GM18502 (cell line): Measurements from ENCODE around the gene USP49.
"Not testable (repeated sequence)": the region's sequence is repeated elsewhere in the genome, so short reads cannot be mapped to it uniquely, and the experiment has no call there.

ENCODE experiments used
- ATAC-seq: cut with Tn5 transposase; IDR thresholded peaks from one replicate; pipeline ENCODE4 v1.9.1; 2021; ENCODE audit warnings: mild to moderate bottlenecking; ENCODE audit not compliant: unreplicated experiment, poor library complexity

USP49 gene

DNA sequence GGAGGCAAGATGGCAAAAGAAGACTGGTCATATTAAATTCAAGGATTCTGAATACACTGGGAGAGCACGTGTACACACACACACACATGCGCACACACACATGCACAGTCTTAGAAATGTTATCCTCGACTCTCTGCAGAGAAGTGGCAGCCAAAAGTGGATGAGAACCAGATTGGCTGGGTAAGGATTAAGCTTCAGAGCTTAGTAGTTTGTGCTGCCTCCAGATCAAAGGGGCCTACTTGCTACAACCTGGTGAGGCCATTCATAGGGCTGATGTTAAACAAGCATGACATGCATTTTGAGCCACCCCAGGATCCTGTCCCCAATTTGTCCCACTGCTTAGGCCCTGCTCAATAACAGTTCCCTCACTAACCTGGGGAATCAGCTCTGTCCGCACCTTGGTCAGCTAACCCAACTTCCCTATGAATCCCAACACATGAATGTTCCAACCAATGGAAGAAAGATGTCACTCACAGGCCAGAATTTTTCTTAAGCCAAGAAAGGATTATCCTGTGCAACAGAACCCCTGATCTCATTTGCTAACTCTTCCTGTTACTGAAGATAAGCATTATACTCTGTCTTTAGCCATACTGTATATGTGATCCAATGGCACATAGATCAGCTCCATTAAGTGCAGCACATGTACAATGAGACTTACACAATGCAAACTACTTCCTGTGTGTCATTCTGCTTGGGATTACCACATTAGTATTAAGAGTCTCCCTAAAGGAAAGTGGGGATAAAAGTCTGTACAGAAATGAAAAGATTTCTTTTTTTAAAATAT is 76.7 kb downstream of the USP49 start:
- no peak for ATAC-seq

DNA sequence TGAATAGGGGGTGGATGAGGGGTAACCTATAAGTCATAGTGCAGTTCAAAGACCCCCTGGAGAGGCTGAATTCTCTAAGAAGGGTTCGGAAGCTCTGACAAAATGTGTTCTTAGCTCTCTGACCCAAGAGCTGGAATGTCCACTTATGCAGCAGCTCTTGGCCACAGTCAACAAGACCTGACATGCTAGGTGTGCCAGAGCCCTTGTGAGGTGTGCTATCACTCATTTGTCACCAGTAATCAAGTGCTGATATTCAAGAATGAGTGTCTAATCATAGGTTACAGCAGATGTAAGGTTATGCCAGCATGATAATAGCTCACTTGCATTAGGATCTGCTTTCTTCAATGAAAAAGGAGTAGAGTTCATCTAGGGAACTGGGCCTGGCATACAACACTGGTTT is 79.6 kb downstream of the USP49 start:
- no peak for ATAC-seq

DNA sequence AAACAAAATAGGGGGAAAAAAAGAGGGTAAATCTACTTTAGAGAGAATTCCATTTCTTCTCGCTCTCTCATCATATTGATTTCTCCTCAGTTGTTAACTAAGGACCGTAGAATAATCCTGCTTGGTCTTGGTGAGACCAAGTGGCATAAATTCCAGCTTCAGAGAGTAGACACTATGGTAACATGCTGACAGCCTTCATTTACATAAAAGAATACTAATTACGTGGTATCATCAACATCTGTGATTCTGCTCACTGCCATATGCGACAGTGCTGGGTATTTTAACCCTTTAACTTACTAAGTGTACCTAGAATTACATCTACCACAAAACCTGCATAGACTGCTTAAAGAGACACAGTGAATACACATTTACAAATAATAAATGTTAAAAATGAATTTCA is 80.5 kb downstream of the USP49 start:
- ATAC-seq, result no peak

DNA sequence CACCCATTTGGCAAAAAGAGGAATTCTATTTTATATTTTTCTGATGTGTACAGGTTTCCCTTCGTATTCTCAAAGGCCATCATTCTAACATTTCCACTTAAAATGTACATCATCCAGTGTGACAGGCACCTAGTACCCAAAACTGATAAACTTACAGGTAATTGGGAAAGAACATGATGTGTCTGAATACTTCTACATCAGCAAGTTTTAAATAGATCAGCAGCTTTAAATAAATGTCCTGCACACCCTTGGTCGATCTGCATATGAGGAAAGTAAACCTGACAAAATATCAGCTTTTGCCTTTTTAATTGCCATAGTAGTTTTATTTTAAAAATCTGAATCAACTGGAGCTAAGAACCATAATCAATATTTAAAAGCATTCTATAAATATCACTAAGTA is 81.2 kb downstream of the USP49 start:
- no peak for ATAC-seq

DNA sequence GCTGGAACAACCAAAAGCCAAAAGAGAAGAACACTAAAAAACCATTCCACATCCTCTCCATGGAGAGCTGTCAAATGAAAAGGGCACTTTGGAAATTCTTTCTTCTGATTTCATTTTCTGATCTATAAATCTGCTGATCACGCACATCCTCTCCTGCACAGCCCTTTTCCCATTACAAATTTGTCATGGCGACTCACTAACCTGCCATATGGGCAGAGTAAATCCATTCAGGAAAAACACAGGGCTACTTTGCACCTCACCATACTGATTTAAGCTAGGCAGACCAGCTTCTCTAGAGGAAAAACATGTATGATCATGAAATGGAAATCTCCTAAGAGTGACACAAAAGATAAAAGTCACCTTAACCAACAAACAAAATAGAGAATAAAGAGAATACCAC is 81.7 kb downstream of the USP49 start:
- ATAC-seq, result no peak

DNA sequence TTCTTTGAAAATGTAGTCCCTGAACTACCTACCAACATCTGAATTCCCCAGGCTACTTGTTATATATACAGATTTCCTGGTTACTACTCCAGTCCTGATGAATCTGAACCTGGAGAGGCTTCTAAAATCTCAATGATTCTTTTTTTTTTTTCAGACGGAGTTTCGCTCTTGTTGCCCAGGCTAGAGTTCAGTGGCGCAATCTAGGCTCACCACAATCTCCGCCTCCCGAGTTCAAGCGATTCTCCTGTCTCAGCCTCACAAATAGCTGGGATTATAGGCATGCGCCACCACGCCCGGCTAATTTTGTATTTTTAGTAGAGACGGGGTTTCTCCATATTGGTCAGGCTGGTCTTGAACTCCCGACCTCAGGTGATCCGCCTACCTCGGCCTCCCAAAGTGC is 83.2 kb downstream of the USP49 start:
- ATAC-seq, result not testable (repeated sequence)

DNA sequence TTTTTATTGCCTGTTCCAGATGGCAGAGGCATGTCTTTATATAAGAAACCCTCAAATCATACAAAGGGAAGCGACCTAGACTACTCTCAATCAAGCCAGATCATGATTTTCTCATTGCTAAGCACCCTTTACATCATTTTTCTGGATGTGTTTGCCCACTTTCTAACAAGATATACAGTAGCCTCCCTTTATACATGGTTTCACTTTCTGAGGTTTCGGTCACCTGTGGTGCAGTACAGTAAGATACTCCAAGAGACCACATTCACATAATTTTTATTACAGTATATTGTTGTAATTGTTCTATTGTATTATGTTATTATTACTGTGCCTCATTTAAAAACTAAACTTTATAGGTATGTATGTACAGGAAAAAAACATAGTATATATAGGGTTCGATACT is 84.1 kb downstream of the USP49 start:
- ATAC-seq, result no peak

DNA sequence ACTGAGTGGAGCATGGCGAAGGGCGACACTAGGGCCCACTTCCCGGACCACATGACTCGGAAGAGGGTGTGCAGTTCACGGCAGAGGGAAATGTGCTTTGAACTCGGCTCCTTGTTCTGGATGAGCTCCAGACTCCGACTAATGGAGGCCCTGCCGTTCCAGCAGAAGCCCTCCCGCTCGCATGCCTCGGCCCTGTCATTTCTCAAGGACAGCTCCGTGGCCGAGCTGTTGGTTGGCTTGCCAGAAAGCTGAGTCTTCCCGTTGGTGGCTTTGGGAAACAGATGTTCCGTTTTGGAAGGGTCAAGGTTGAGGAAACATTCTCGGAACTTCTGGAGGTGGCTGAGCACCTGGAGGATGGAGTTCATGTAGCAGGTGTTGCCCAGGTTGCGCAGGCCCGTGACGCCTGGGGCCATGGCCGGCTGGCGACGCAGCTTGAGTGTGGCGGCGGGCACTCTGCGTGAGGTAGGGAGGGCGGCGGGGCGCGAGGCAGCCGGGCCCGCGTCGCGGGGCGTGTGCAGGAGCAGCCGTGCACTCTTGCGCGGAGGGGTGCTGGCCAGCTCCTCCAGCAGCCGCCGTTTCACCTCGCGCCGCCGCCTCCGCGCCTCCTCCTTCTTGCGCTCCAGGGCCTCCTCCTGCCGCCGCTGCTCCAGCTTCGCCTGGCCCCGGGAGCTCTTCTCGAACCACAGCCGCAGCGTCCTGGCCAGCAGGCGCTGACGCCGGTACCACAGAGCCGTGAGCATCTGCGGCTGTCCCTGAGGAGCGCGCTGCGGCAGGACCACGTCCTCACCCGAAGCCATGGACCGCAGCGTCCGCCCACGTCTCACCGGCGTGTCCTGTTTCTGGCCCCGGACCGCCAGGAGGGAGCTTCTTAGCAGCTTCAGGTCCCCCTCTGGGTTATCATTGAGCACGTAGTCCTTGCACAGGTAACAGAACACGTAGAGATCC is 89.1 kb downstream of the USP49 start:
- ATAC-seq, result no peak

DNA sequence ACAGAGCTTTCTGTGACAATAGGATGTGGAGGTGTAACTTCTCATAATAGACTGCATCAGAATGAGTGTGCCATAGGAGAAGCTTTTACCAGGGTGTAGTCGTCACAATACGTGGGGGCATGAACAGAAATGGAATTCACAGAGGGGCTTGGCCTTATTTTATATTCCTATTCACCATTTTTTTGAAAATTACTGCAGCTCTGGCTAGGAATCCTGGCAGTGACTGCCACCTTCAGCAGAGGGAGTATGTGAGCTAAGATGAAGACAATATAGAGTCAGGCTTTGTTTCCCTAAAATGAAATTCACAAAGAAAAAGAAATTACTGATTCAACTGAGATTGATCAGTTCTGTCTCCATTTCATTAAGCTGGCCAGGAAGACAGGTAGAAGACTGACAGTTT is 93.8 kb downstream of the USP49 start:
- ATAC-seq, result no peak

DNA sequence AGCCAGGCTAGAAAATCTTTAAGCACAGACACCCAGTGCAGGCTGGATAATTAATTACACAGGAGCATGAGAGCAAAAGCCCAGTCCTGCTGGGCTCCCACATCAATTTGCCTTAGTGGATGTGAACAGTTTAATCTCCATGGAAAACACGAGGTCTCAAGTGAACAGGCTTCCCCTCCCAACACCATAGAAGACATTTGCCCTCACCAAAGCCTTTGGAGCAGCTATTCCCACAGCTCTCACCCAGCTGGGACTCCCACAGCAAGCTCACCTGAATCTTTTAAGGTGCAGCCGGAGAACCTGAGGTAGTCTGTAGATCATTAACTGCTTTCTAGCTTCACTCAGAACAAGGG is 95.6 kb downstream of the USP49 start:
- no peak for ATAC-seq

DNA sequence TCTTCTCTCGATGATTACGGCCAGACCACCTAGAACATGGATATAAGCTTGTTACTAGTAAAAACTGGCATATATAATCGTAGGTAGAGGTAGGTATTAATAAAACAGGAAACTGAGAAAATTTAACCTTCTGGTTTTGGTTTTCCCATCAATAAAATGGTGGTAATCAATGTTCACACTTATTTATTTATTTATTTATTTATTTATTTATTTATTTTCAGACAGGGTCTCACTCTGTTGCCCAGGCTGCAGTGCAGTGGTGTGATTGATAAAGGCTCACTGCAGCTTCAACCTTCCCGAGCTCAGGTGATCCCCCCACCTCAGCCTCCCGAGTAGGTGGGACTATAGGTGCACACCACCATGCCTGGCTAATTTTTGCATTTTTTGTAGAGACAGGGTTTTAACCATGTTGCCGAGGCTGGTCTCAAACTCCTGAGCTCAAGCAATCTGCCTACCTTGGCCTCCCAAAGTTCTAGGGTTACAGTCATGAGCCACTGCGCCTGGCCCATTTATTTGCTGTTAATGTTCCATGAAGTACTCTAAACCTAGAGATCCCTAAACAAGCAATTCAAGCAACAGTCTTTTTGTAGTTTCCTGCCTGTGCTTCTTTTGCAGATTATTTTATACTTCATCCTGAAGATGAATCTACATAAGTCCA is 96.1 kb downstream of the USP49 start:
- ATAC-seq, result no peak

DNA sequence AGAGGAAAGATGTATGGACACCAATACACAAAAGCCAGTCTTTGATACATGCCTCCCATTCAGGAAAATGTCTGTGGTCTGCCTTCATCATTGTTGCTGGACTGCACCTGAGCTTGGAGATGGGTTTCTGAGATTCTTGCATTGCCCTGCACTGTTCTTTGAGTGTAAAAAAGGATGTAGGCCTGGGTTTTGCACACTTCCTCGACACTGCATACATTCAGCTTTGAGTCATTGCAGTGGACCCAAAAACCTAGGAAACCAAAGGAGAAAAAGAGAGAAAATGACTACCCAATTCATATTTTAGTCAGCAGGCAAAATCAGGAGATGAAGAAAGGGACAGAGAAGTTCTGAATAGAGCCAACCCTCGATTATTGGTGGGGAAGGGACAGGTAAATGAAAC is 98.7 kb downstream of the USP49 start:
- ATAC-seq, result no peak

DNA sequence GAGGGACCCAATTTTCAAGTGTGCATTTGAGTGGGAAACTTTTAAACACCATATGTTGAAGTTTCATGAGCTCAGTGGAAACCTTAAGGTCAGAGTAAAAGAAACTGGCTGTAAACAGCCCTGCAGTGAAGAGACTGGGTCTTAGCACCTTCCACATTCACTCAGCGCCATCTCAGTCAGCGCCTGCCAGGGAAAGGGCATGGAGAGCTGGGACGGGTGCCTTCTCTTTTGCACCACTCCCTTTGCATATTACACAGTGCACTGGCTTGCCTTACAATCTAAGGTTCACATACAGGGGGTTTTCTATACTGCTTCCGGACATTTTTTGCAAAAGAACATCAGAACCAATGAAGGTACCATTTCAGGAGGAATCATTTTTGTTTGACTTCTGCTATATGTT is 103.2 kb downstream of the USP49 start:
- no peak for ATAC-seq

DNA sequence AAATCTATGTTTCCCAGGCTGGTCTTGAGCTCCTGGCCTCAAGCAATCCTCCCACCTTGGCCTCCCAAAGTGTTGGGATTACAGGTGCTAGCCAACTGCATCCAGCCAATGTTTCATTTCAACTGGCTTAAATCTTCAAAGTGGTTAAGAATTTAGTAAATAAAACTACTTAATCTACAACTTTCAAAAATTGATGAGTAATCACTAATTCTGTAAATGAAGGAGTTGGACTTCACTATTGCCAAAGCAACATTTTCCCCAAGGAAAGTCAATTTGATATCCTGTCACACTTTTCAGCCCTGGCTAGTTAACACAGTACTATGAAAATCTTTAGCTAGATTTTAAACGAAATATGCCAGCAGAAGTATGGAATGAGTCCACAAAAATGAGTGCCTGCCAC is 103.9 kb downstream of the USP49 start:
- ATAC-seq, result no peak

DNA sequence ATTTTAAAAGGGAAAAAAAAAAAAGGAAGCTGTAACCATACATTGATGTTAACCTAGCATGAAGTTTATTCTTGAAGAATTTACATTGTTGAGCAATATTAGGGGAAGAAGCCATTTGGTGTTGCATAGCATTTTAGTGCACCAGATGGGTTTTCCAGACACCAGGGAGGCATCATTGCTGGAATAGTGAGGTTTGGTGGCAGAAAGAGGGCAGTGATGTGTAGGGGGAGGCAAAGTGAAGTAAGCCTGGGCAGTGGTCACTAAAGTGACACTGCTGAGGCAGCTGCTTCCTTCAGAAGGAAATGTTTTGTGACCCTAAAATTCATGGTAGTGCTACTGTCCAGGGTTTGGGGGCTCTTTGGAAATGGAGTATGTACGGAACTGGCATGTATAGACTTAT is 105.1 kb downstream of the USP49 start:
- ATAC-seq, result no peak

DNA sequence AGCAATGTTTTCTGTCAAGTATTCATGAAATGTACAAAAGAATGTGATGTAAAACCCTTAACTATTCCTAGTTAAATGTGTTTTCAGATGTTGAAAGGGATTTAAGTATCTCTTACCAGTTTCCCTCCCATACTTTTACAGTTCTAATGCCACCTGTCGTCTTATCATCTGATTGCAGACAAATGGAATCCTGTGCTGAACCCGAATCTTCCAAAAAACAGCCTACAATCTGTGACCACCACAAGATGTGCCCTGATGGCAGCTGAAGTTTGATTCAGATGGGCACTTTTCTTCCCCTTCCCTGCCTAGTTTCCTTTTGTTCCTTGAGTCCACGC is 105.8 kb downstream of the USP49 start:
- no peak for ATAC-seq

DNA sequence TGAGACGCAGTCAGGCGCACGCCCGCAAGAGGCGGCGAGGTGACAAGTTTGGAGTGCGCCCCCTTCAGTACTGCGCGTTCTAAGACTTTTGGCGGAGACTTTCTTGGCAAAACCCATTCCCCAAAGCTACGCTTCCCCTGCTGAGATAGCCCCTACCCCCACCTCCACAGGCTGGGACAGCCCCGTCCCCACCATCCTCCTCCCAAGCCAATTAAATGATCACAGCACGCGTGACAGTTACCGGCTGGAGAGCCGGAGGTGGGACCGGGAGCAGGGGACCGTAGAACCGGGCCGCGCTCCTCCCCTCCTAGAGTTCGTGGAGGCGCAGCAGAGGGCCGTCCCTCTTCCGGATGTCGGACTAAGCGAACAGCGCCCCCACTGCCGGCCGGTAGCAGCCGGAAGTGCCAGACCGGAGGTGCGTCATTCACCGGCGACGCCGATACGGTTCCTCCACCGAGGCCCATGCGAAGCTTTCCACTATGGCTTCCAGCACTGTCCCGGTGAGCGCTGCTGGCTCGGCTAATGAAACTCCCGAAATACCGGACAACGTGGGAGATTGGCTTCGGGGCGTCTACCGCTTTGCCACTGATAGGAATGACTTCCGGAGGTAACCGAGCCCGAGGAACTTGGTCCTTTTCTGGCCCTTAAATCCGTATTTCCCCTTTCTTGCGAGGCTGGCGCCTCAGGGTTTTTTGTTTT is 107.8 kb downstream of the USP49 start, which contains the start of gene TOMM6:
Gene TOMM6, plus strand, starts transcription at position 476 of the 699 bp plus-strand sequence. Its CDS starts 4 bp downstream, at position 480.
- ATAC-seq, result peak; percentile 76

DNA sequence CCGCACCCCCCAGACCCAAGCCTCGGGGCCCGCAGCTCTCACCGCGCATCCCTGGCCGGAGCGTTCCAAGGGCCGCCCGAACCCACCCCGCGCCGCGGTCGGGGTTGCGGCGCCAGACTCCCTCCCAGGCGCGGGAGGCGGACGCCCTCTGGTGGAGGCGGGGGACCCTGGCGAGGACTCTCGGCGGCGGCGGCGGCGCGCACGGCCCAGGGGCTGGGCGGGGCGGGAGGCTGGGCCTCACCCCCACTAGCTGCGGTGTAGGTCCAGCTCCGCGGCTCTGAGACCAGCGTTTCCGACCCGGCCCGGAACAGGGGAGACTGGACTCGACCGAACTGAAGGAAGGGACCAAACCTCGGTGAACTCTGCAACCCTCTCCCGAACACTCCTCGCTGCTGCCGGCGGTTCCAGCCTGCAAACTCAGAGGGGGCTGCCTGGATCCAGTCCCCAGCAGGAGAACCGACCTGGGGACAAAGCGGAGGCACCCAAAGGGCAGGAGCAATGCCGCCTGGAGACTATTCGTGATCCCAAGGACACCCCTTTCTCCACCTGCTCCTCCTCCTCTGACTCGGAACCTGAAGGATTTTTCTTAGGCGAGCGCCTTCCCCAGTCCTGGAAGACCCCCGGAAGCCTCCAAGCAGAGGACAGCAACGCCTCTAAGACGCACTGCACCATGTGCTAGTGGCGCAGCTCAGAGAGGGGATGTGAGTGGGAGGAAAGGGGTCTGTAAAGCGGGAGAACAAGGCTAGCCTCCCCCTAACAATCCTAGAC is 108.5 kb downstream of the USP49 start:
- ATAC-seq, result peak; percentile 69

DNA sequence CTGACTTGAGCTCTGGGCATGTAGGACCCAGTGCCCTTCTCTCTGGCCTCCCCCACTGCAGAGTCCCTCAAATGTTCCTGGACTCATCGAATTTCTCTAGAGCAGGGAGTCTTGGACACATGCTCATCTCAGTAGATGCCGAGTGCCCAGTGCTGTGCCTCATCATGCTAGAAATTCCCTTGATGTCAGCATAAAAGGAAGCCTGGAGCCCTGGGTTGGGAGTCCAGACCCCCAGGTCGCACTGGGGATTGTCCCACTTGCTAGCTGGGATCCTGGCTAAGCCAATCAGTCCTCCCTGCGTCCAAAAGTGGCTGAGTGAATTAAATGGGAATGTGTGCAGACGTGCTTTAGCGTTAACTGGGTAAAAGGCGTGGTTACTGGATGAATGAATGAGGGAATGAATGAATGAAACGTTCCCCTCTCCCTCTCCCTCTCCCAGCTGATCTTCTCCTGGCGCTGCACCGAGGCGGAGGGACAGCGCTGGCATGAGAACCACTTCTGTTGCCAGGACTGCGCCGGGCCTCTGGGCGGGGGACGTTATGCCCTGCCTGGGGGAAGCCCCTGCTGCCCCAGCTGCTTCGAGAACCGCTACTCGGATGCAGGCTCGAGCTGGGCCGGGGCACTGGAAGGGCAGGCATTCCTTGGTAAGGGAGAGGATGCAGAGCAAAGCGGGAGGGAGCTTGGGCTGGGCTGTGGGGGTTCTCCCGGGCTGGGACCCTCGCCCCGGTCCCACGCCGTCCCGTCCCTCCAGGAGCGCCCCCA is 109.3 kb downstream of the USP49 start:
- no peak for ATAC-seq
